ENCODE measurements around the gene HNRNPA2B1.
"Not testable (repeated sequence)": the region's sequence is repeated elsewhere in the genome, so short reads cannot be mapped to it uniquely, and the experiment has no call there.

GRCh38 chr7:26175903-26176302 is 24.6 kb downstream of the HNRNPA2B1 start:
- TF ChIP-seq, protein P1, sequence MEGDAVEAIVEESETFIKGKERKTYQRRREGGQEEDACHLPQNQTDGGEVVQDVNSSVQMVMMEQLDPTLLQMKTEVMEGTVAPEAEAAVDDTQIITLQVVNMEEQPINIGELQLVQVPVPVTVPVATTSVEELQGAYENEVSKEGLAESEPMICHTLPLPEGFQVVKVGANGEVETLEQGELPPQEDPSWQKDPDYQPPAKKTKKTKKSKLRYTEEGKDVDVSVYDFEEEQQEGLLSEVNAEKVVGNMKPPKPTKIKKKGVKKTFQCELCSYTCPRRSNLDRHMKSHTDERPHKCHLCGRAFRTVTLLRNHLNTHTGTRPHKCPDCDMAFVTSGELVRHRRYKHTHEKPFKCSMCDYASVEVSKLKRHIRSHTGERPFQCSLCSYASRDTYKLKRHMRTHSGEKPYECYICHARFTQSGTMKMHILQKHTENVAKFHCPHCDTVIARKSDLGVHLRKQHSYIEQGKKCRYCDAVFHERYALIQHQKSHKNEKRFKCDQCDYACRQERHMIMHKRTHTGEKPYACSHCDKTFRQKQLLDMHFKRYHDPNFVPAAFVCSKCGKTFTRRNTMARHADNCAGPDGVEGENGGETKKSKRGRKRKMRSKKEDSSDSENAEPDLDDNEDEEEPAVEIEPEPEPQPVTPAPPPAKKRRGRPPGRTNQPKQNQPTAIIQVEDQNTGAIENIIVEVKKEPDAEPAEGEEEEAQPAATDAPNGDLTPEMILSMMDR (IDR thresholded peaks at IDR 0.05), result not testable (repeated sequence)
- not testable (repeated sequence) for TF ChIP-seq POLR2A (IDR thresholded peaks at IDR 0.05)

All from esophagus squamous epithelium (tissue), 4 donors.